ENCODE measurements around the gene NOS1AP. TPM values are rescaled to one million over a fixed set of nuclear protein-coding genes. Genes with fewer than 3 reads are reported as not detected.

Gene NOS1AP
- total RNA-seq, 1 donor from 2014 or later = 0.20 TPM

GRCh38 chr1:162381941-162382750, 312.7 kb downstream of the NOS1AP start:
- no peak for DNase-seq (ENCODE audit: low read depth in 2 of 2)

- no peak for DNase-seq (ENCODE audit: low read depth in 2 of 2)
Observed at GRCh38 chr1:162383091-162383490, 313.6 kb downstream of the NOS1AP start.

GRCh38 chr1:162383516-162383915, 314.0 kb downstream of the NOS1AP start:
- no peak for DNase-seq (ENCODE audit: low read depth in 2 of 2)

GRCh38 chr1:162384116-162384515, 314.6 kb downstream of the NOS1AP start:
- no peak for DNase-seq (ENCODE audit: low read depth in 2 of 2)

- no peak for DNase-seq (ENCODE audit: low read depth in 2 of 2)
Observed at GRCh38 chr1:162384601-162385279, 315.2 kb downstream of the NOS1AP start.

- DNase-seq (ENCODE audit: low read depth in 2 of 2) = no peak
Observed at GRCh38 chr1:162385280-162385623, 315.8 kb downstream of the NOS1AP start.

GRCh38 chr1:162385702-162386101, 316.2 kb downstream of the NOS1AP start:
- no peak for DNase-seq (ENCODE audit: low read depth in 2 of 2)

GRCh38 chr1:162386292-162387225, 317.1 kb downstream of the NOS1AP start:
- DNase-seq (ENCODE audit: low read depth in 2 of 2) = no peak

GRCh38 chr1:162387226-162388082, 318.0 kb downstream of the NOS1AP start:
- DNase-seq (ENCODE audit: low read depth in 2 of 2) = peak in 1 of 2 donors; percentile 12

- no peak for DNase-seq (ENCODE audit: low read depth in 2 of 2)
Observed at GRCh38 chr1:162388083-162388594, 318.6 kb downstream of the NOS1AP start.

- no peak for DNase-seq (ENCODE audit: low read depth in 2 of 2)
Observed at GRCh38 chr1:162388615-162389014, 319.1 kb downstream of the NOS1AP start.

GRCh38 chr1:162389021-162389818, 319.7 kb downstream of the NOS1AP start:
- no peak for DNase-seq (ENCODE audit: low read depth in 2 of 2)

GRCh38 chr1:162389971-162390370, 320.5 kb downstream of the NOS1AP start:
- DNase-seq (ENCODE audit: low read depth in 2 of 2) = no peak

- DNase-seq (ENCODE audit: low read depth in 2 of 2) = no peak
Observed at GRCh38 chr1:162390396-162391185, 321.1 kb downstream of the NOS1AP start.

- DNase-seq (ENCODE audit: low read depth in 2 of 2) = peak; percentile 50 to 69
Observed at GRCh38 chr1:162391790-162392563, 322.5 kb downstream of the NOS1AP start.

GRCh38 chr1:162396201-162396906, 326.9 kb downstream of the NOS1AP start:
- DNase-seq (ENCODE audit: low read depth in 2 of 2) = no peak

GRCh38 chr1:162397039-162397448, 327.6 kb downstream of the NOS1AP start:
- DNase-seq (ENCODE audit: low read depth in 2 of 2) = no peak

Data from lung microvascular endothelial cell (primary cell).